Breast epithelium (tissue), 4 donors: ENCODE measurements around the gene ASB6. TPM values are rescaled to one million over a fixed set of nuclear protein-coding genes. Genes with fewer than 3 reads are reported as not detected.

ENCODE experiments used
- DNase-seq, 2 donors: peaks; one replicate each; pipeline ENCODE4 v3.0.0-alpha.2; 2019; ENCODE audit warnings: low spot score in 2 of 2
- H3K27ac ChIP-seq, 2 donors: fragments of 200-600 bp; sonication (generic) in 1 of 2; one replicate each; pipeline ENCODE4 v1.5.1; 2016 to 2019; ENCODE audit warnings: mild to moderate bottlenecking in 1 of 2
- H3K27me3 ChIP-seq, 2 donors: fragments of 200-600 bp; sonication (generic) in 1 of 2; one replicate each; pipeline versions ENCODE4 v1.5.1 to v1.6.0; 2017 to 2019; ENCODE audit warnings: control low read depth in 1 of 2, mild to moderate bottlenecking in 1 of 2
- H3K36me3 ChIP-seq: fragments of 200-600 bp; one replicate; pipeline ENCODE4 v1.5.1; 2019
- H3K4me1 ChIP-seq, 2 donors: fragments of 200-600 bp; sonication (generic); one replicate each; pipeline ENCODE4 v1.5.1; 2016 to 2019; ENCODE audit warnings: control low read depth in 1 of 2
- H3K4me3 ChIP-seq, 3 donors: fragments of 200-600 bp; sonication (generic); 1 replicate in 2 of 3; 2 replicates in 1 of 3; pipeline ENCODE4 v1.5.1; 2016 to 2019; ENCODE audit warnings: mild to moderate bottlenecking in 3 of 3, moderate library complexity in 2 of 3
- H3K9me3 ChIP-seq, 2 donors: fragments of 200-600 bp; sonication (generic) in 1 of 2; one replicate each; pipeline ENCODE4 v1.5.1; 2016 to 2019; ENCODE audit warnings: control low read depth in 1 of 2
- POLR2A ChIP-seq: fragments of 450-650 bp; IDR thresholded peaks from one replicate; pipeline ENCODE4 v1.6.1; 2016; ENCODE audit warnings: antibody characterized with exemption, mild to moderate bottlenecking, moderate library complexity
- POLR2AphosphoS5 ChIP-seq, 3 donors: sonication (generic); formaldehyde crosslinking; IDR thresholded peaks; one replicate each; pipeline ENCODE4 v1.6.1; 2017; ENCODE audit warnings: antibody characterized with exemption in 3 of 3
- intact Hi-C: fragments of 100-400 bp; cut with DNase I; formaldehyde crosslinking; loops from one replicate; pipeline ENCODE4 v1.15.1; 2023; ENCODE audit warnings: low total_unique reads
- total RNA-seq, 3 donors: library from RNA; depleted of rRNA; stranded (reverse); fragments of >200 nt; gene quantifications; one replicate each; pipeline ENCODE4 v1.1.0, GENCODE V29; 2016
- TF ChIP-seq, protein P1 (sequence below), 3 donors: fragments of 450-650 bp; IDR thresholded peaks; one replicate each; pipeline ENCODE4 v1.5.1; 2016 to 2017; ENCODE audit warnings: antibody characterized with exemption in 3 of 3, mild to moderate bottlenecking in 3 of 3, moderate library complexity in 3 of 3

The ASB6 gene
- total RNA-seq, 3 donors from 2014 or later, result 11.2 to 24.4 (median 21.6) TPM

DNA sequence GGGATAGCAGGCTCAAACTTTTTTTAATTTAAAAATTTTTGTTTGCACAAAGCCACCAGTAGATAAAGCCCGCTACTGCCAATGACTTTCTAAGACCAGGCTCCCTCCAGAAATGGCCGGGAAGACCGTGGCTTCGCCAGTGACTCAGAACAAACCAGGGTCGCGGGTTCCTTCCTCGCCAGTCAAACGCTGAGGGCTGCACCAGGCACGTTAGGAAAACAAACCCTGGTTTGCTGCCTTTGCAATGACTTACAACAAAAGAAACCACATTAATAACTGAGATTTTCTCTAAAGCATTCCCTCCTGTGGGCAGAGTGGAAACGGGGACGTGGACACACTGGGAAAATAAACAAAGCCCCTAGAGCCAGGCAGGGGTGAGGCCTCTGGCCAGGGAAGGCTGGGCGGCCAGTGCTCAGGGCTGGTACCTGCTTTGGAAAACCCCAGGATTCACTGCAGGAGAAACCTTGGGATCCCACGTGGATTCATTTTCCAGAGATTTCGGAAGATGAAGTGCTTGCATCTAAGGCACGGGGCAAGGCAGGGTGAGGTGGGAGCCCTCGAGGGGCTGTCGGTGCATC is 27.3 kb upstream of the ASB6 start:
- no peaks in the 10 kb centered on the region for H3K9me3 ChIP-seq
- H3K4me3 ChIP-seq, result peak overlapping the region in 1 of 3 donors; percentile 11
- no peaks in the 10 kb centered on the region for H3K36me3 ChIP-seq
- TF ChIP-seq POLR2A (no peak), POLR2AphosphoS5 (IDR thresholded peaks at IDR 0.05) (no peak)
- TF ChIP-seq, protein P1, sequence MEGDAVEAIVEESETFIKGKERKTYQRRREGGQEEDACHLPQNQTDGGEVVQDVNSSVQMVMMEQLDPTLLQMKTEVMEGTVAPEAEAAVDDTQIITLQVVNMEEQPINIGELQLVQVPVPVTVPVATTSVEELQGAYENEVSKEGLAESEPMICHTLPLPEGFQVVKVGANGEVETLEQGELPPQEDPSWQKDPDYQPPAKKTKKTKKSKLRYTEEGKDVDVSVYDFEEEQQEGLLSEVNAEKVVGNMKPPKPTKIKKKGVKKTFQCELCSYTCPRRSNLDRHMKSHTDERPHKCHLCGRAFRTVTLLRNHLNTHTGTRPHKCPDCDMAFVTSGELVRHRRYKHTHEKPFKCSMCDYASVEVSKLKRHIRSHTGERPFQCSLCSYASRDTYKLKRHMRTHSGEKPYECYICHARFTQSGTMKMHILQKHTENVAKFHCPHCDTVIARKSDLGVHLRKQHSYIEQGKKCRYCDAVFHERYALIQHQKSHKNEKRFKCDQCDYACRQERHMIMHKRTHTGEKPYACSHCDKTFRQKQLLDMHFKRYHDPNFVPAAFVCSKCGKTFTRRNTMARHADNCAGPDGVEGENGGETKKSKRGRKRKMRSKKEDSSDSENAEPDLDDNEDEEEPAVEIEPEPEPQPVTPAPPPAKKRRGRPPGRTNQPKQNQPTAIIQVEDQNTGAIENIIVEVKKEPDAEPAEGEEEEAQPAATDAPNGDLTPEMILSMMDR (IDR thresholded peaks at IDR 0.05), result no peak
- DNase-seq, result no peak
- no peaks in the 10 kb centered on the region for H3K4me1 ChIP-seq
- no peaks in the 10 kb centered on the region for H3K27me3 ChIP-seq
- intact Hi-C loops, result no loop called here
- H3K27ac ChIP-seq, result peak overlapping the region in 1 of 2 donors; percentile 43

DNA sequence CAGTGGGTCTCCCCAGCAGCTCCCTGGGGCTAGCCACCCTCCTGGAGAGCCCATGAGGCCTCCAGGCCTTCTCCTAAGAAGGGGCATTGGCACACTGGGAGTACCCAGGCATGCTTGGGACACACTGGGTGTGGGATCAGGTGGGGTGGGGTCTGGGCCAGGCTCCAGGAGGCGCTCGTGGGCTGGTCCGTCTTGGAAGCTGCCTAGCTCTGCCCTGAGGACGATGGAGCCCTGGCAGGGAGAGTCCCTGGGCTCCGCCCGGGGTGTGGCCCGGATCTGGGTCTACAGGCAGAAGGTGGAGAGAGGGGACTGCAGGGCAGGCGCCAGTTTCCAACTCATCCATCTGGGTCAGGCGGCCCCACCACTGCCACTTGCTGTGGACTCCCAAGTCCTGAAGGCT is 25.9 kb upstream of the ASB6 start:
- DNase-seq, result no peak
- intact Hi-C loops, result no loop called here
- Histone ChIP-seq H3K4me3 (peak overlapping the region in 2 of 3 donors; percentile 58 to 80), H3K27ac (peak overlapping the region; percentile 10 to 85), H3K36me3 (no peaks in the 10 kb centered on the region), H3K9me3 (no peaks in the 10 kb centered on the region), H3K4me1 (no peaks in the 10 kb centered on the region), H3K27me3 (no peaks in the 10 kb centered on the region)
- TF ChIP-seq, protein P1 (IDR thresholded peaks at IDR 0.05), result no peak
- TF ChIP-seq POLR2AphosphoS5 (IDR thresholded peaks at IDR 0.05) (no peak), POLR2A (no peak)

DNA sequence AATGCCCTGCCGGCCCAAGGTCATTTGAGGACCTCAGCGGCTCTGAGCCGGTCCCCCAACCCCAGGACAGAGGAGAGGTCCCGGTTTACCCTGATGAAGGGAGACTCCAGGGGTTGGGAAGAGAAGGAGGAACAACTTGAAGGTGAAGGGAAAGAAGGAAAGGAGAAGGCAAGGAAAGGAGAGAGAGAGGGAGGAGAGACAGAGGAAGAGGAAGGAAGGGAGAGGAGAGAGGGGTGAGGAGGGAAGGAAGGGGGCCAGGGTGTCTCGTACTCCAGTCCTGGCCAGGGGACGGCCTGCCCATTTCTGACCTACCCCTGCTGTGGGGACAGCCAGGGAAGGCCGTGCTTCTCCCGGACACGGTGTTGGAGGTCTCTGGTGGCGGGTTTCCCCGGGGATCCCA is 25.4 kb upstream of the ASB6 start:
- H3K36me3 ChIP-seq, result no peaks in the 10 kb centered on the region
- H3K27ac ChIP-seq, result peak overlapping the region; percentile 10 to 85
- intact Hi-C loops, result no loop called here
- no peaks in the 10 kb centered on the region for H3K27me3 ChIP-seq
- H3K4me3 ChIP-seq, result peak overlapping the region; percentile 48 to 80 (median 58)
- DNase-seq, result no peak
- H3K4me1 ChIP-seq, result no peaks in the 10 kb centered on the region
- no peaks in the 10 kb centered on the region for H3K9me3 ChIP-seq
- TF ChIP-seq POLR2AphosphoS5 (IDR thresholded peaks at IDR 0.05) (no peak), POLR2A (no peak)
- TF ChIP-seq, protein P1 (IDR thresholded peaks at IDR 0.05), result no peak

DNA sequence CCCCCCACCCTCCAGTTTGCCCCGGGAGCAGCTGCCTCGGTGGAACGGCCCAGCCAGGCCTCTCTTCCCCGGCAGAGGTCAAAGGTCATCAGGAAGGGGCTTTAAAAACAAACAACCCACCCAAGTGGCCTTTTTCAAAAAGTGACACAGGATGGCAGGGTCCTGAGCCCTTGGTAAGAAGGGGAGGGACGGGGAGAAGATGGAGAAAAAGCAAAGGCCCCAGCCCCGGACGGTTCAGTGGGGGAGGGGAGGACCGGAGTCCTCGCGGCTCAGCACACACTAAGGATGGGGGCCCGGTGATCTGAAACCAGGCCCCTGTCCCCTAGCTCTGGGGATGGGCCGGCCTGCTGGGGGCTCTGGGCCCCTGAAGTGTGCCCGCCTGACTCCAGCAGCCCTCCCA is 24.6 kb upstream of the ASB6 start:
- Histone ChIP-seq H3K27me3 (no peaks in the 10 kb centered on the region), H3K9me3 (no peaks in the 10 kb centered on the region), H3K4me1 (no peaks in the 10 kb centered on the region), H3K4me3 (peak overlapping the region; percentile 48 to 80 (median 58)), H3K36me3 (no peaks in the 10 kb centered on the region), H3K27ac (peak overlapping the region; percentile 55 to 85)
- no peak for DNase-seq
- intact Hi-C loops, result no loop called here
- TF ChIP-seq, protein P1 (IDR thresholded peaks at IDR 0.05), result no peak
- TF ChIP-seq POLR2AphosphoS5 (IDR thresholded peaks at IDR 0.05) (no peak), POLR2A (no peak)

DNA sequence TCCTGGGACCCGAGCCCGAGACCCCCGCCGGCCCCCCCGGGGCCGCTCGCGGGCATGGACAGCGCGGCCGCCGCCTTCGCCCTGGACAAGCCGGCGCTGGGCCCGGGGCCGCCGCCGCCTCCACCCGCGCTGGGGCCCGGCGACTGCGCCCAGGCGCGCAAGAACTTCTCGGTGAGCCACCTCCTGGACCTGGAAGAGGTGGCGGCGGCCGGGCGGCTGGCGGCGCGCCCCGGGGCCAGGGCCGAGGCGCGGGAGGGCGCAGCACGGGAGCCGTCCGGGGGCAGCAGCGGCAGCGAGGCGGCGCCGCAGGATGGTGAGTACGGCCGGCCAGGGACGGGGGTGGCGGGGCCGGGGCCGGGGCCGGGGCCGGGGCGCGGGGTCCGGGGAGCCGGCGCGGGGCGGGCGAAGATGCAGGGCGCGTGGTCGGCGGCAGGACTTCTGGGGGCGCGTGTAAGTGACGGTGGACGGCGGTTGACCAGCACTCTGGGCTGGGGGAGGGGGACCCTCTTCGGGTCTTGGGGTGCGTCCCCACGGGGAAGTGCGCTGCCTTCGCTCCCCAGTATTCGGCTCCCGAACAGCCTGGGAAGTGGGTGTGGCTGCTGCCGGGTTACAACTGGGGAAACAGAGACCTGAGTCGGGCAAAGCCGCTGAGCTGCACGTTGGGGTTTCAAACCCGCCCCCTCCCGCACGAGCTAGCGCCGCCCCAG is 24.0 kb upstream of the ASB6 start:
- intact Hi-C loops, result no loop called here
- Histone ChIP-seq H3K9me3 (no peaks in the 10 kb centered on the region), H3K4me1 (no peaks in the 10 kb centered on the region), H3K4me3 (peak overlapping the region; percentile 48 to 80 (median 58)), H3K36me3 (no peaks in the 10 kb centered on the region), H3K27ac (peak overlapping the region; percentile 55 to 85), H3K27me3 (no peaks in the 10 kb centered on the region)
- DNase-seq, result no peak
- TF ChIP-seq POLR2A, result no peak
- TF ChIP-seq, protein P1 (IDR thresholded peaks at IDR 0.05), result no peak
- no peak for TF ChIP-seq POLR2AphosphoS5 (IDR thresholded peaks at IDR 0.05)
